ENCODE results near the gene ADGRB3. TPM values are rescaled to one million over a fixed set of nuclear protein-coding genes. Genes with fewer than 3 reads are reported as not detected.
"Not testable (repeated sequence)": the region's sequence is repeated elsewhere in the genome, so short reads cannot be mapped to it uniquely, and the experiment has no call there.

The ADGRB3 gene
- polyA plus RNA-seq, 1 donor: 0.70 TPM

GRCh38 chr6:69265706-69266105 lies 630.6 kb downstream of the ADGRB3 start:
- no peak for DNase-seq

- no peak for DNase-seq
Measured at GRCh38 chr6:69276204-69276603, 641.1 kb downstream of the ADGRB3 start.

DNA sequence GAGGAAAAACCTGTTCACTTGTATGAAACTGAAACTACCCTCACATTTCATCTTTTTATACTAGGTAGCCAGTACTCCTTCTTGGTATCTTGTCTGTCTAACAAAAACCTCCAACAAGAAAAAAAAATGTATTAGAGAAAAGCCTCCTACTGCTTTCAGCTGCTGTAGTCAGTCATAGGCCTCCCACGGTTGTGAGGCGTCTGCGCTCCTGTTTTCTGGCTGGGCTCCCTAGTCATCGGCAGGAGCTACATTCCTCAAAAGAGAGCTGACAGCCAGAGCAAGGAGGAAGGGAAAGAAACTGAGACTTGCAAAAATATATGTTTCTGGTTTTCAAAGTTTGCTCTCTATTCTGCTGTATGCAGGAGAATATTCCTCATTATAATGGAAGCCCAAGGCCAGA lies 644.7 kb downstream of the ADGRB3 start:
- DNase-seq: peak; percentile 51

DNA sequence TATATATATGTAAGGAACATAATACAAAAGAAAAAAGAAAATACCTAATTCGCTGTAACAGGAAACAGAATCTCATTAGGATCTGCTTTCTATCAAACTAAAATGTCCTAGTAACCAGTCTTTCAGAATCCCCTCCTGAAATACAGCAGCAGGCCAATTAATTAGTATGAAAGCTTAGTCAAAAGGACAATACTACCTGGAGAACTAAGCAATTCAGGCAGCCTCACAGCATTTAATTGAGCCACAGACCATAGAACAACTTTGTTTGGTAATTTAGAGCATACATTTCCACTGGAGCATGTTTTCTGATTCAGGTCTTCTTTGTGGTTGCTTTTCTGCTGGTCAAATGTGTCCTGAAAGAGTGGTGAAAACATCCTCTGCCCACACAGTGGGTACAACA lies 645.8 kb downstream of the ADGRB3 start:
- no peak for DNase-seq

- DNase-seq: peak; percentile 20
Measured at GRCh38 chr6:69284176-69284730, 649.2 kb downstream of the ADGRB3 start.

- DNase-seq: no peak
Measured at GRCh38 chr6:69285054-69285453, 650.0 kb downstream of the ADGRB3 start.

DNA sequence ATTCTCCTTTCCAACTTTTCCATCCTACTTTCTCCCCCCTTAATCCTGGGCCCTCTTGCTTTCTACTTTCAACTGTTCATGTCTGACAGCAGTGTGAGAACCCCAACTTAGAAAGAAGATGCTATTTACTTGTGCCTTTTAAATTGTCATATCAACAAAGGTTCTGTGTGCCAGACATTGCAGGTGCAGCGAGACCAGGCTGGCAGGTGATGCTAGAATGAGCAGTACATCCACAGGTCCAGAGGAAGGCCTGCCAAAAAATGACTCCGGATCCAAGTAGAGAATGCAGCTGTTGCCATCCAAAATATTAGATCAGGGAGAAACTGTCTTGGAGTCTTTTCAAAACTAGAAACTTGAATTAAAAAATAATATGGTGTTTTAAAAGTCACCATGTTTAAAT lies 651.2 kb downstream of the ADGRB3 start:
- no peak for DNase-seq

DNA sequence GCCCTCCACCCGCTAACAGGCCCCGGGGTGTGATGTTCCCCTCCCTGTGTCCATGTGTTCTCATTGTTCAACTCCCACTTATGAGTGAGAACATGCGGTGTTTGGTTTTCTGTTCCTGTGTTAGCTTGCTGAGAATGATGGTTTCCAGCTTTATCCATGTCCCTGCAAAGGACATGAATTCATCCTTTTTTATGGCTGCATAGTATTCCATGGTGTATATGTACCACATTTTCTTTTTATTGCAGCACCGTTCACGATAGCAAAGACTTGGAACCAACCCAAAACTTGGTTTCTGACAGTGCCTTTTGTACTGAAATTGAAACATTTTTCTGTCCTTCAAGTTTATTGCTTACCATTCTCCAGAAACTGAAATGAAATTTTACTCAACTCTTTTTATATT lies 653.1 kb downstream of the ADGRB3 start:
- not testable (repeated sequence) for DNase-seq

DNA sequence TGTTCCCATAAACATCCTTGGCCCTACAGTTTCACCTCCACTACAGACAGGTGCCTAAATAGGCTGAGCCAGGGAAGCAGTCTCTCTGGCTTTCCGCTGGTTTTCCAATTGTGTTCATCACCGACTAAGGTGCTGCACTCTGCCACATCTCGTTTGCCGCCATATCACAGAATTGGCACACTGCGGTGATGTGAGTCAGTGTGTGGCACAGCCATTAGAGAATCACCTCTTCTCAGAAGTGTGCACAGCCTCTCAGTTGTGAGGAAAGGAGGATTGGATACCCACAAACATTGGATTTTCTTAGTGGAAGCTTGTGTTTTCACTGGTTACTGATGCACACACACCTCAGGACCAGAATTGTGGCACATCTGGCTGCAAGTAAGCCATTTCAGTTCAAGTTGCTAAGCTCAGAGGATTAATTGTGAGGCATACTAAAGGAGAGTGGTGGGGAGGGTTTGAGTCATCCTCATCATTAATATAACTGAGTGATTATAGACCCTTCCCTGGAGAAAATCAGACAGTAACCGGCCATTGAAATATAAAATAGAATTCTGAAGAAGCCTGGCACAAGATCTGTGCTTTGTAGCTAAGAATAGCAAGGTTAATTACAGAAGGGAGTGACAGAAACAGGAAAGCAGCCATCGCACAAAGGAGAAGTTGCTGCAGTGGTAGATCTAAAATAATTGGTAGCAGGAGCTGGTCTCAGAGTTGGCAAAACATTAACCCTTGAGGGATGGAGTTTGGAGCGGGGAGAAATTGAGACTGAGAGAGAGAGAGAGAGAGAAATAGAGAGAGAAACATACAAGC lies 654.8 kb downstream of the ADGRB3 start:
- no peak for DNase-seq

- DNase-seq: no peak
Measured at GRCh38 chr6:69293471-69293870, 658.4 kb downstream of the ADGRB3 start.

- DNase-seq: no peak
Measured at GRCh38 chr6:69294407-69294806, 659.3 kb downstream of the ADGRB3 start.

DNA sequence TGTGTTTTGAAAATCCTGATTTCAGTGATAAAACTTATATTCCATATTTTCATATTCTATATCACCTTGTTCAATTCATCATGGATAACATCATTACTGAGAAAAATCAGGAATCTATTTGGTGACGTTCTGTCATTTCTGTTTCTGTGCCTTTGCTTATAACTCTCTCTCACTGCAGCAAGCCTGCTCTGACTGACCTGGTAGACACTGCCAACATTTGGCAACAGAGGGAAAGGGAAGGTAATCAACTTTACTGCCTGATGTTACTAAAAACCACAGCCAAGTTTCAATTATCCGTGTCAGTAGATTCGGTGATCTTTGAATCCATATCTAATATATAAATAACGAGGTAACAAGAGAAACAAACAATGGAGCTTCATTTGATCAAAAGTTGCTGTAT lies 659.8 kb downstream of the ADGRB3 start:
- no peak for DNase-seq

DNA sequence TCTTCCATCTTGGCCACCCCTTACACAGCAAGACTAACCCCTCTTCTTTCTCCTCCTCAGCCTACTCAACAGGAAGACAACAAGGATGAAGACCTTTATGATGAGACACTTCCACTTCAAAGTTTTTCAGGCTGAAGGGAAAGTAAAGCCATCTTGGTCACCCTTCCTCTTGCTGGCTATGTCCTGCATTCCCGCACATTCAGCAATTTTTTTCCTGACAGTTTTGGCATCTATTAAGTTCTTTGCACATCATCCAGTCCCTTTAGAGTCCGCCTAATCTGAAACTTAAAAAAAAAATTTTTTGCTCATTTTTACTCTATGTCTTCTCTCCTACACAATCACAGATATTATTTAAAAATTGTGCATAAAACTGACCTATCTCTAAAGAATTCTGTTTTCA lies 668.3 kb downstream of the ADGRB3 start:
- no peak for DNase-seq

DNA sequence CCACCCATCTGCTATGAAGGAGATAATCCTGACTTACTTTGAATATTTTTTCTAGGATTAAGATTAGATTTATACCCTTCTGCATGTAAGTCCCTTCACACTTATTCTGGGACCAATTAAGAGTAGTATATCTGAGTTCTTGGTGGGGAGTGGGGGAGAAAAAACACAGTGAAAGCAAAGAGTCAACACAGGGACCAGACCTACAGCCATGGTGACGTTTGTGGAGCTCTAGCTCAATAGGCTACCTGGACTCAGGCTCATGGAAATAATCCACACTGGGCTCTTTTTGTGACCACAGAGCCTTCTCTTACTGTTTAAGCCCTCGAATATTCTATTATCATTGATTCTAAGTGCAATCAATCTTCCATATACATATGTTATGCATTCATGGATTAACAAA lies 670.4 kb downstream of the ADGRB3 start:
- DNase-seq: no peak

DNA sequence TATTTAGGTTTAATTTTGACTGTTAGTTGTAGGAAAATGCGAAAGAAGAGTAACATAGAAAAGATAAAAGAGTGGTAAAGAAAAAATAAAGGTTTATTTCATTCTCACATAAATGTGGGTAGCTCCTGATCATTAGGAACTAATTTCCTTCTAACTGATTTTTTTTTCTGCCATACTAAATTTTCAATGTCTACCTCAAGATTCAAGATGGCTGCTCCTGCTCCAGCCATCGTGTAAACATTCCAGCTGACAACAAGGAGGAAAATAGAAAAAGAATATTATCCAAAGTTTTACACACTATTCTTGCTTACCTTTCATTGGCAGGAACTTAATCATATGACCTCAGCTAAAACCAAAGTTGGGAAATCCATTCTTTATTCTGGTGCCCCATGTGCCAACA lies 673.5 kb downstream of the ADGRB3 start:
- DNase-seq: no peak

DNA sequence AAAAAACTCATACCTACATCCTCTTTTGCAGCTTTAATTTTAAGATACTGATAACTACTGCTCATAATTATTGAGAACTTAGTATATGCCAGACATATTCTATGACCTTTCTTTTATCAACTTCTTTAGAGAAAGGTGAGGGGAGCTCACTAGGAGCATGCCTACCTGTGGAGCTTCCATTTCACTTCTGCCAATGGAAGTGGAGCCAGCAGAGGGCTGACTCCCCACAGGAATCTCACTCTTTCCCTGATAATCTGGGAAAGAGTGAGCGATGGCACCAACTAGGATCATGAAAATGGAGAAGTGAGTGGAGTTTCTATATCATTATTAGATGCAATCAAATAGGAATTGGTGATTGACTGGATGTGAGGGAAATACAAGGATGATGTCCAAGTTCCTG lies 676.8 kb downstream of the ADGRB3 start:
- no peak for DNase-seq

DNA sequence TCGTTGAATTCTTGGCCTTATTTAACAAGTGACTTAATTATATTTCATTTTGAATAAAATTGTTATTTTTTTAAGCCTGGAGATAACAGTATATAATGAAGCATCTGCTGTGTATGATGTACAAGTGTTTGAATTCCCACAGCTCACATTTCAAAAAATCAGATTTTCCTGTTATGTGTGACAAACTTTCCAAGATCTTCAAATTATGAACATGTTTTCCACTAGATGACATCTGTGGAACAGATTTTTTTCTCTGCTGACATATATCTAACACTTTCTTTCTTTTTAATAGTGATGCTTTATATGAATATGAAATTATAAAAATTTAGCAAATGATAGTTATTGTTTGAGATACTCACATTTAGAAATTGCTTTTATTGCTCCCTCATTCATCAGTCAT lies 678.9 kb downstream of the ADGRB3 start:
- peak; percentile 4 for DNase-seq

- DNase-seq: no peak
Measured at GRCh38 chr6:69314531-69314930, 679.4 kb downstream of the ADGRB3 start.

- DNase-seq: no peak
Measured at GRCh38 chr6:69331886-69332285, 696.8 kb downstream of the ADGRB3 start.

DNA sequence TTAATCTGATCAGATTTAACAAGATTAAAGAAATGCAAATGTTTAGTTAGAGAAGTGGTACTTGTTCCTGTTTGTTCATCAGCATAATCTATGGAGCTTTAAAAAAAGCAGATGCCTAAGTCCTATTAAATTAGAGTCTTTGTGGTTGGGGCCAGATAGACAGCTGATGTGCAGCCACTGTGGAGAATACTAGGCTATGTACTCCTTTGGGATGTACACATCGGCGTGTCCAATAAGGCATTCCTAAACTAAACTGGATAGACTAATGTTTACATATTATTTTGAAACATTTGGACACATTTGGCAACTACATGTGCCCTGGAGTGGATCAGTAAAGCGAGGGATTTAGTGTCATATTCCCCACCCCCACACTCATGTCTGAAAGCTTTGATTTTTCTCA lies 702.2 kb downstream of the ADGRB3 start:
- DNase-seq: no peak

DNA sequence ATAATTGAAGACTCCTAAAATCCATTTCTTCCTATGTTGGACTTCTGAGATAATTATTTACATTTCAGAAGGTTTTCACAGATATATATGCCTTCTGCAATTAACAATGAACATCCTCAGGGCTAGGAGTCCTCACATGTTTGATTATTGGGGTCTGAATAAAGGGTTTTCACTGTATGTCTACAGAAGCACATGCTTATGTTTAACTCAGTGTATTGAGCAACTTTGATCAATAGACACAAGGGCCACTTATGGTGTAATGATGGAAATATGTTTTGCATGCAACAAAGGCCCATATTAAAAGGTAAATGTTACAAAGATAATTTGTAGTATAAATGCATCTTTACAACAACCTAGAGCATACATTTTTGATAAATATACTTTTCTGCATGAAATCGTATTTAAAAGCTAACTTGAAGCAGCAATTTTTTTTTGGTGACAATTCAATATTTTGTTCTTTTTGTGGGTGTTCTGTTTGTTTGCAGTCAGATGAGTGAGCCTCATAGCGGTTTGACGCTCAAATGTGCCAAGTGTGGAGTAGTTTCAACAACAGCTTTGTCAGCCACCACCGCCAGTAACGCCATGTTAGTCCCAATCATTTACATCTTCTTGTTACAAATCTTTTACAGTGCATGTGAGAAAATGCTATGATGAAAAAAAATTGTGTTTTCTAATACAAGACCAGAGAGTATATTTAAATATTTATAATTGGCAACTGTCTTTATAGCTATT lies 703.5 kb downstream of the ADGRB3 start:
- DNase-seq: no peak

DNA sequence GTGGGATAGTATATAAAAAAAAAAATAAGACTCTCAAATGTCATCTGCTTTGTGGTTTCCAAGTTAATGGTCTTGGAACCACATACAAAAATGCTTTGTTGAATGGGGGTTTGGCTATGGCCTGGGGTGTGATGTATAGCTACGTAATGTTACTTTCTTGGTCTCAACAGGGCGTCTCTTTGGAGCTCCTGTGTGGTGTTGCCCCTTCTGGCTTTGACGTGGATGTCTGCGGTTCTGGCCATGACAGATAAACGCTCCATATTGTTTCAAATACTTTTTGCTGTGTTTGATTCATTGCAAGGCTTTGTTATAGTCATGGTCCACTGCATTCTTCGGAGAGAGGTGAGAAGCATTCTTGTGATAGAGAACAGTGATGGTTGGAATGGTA lies 704.1 kb downstream of the ADGRB3 start:
- DNase-seq: no peak

- no peak for DNase-seq
Measured at GRCh38 chr6:69340196-69340595, 705.1 kb downstream of the ADGRB3 start.

DNA sequence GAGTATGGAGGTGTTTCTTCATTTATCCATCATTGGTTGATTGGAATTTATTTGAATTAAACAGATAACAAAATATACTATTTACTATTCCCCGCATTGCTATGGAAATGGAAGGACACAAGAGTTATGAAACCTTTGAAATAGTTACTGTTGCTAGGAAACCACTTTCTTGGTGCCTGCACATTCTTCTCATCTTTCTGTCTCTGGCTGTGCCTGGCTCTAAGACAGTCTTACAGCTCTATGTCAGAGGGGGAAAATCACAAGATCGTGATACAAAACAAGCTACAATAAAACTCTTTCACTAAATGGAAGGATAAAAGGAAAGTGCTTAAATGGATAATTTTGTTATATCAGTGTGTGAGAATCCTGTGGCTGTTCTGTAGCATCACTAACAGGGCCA lies 708.8 kb downstream of the ADGRB3 start:
- peak; percentile 49 for DNase-seq
